H1 (cell line): ENCODE data around the gene TRIM65. TPM values are rescaled to one million over a fixed set of nuclear protein-coding genes. Genes with fewer than 3 reads are reported as not detected.

Experiments
- CTCF ChIA-PET: fragments of 300-600 bp; sonication (Branson Sonifier 250); formaldehyde crosslinking; loops from one replicate; lab custom pipeline; 2021; ENCODE audit not compliant: partially characterized antibody; lab: Charles Lee
- POLR2A ChIA-PET: fragments of 300-600 bp; sonication (Branson Sonifier 250); formaldehyde crosslinking; loops from one replicate; lab custom pipeline; 2021; ENCODE audit warnings: inconsistent platforms; ENCODE audit not compliant: partially characterized antibody; lab: Charles Lee
- DNase-seq, 2 experiments: peaks; one replicate each; pipeline versions ENCODE4 v3.0.0 to v3.0.0-alpha.2; 2010 to 2022; ENCODE audit warnings: low spot score in 2 of 2, low read depth in 1 of 2, mixed read lengths in 1 of 2
- FAIRE-seq: peaks from 2 replicates; lab custom pipeline; 2011; peaks lifted over from hg19 to GRCh38; lab: Jason Lieb, UNC
- H2AFZ ChIP-seq: 2 replicates; pipeline ENCODE4 v1.8.1; 2012; ENCODE audit warnings: low read length, inconsistent platforms
- H2AK5ac ChIP-seq: 2 replicates; pipeline ENCODE4 v1.6.1; 2013; ENCODE audit warnings: low read depth, low read length
- H2BK120ac ChIP-seq: replicated peaks from 2 replicates; pipeline ENCODE3; 2013; ENCODE audit warnings: low read depth, low read length, inconsistent platforms
- H2BK12ac ChIP-seq: 2 replicates; pipeline ENCODE4 v1.6.1; 2013; ENCODE audit warnings: low read depth, low read length
- H2BK15ac ChIP-seq: 2 replicates; pipeline ENCODE4 v1.6.1; 2013; ENCODE audit warnings: low read length
- H2BK20ac ChIP-seq: 2 replicates; pipeline ENCODE4 v1.6.1; 2013; ENCODE audit warnings: low read length
- H2BK5ac ChIP-seq: 2 replicates; pipeline ENCODE4 v1.6.1; 2013; ENCODE audit warnings: low read depth, low read length
- H3K14ac ChIP-seq: 2 replicates; pipeline ENCODE4 v1.6.1; 2013; ENCODE audit warnings: inconsistent platforms; ENCODE audit not compliant: insufficient read length
- H3K18ac ChIP-seq: 2 replicates; pipeline ENCODE4 v1.6.1; 2013; ENCODE audit warnings: low read length; ENCODE audit errors: extremely low read depth
- H3K23ac ChIP-seq: 2 replicates; pipeline ENCODE4 v1.6.1; 2013; ENCODE audit warnings: inconsistent platforms; ENCODE audit not compliant: insufficient read length
- H3K23me2 ChIP-seq: 2 replicates; pipeline ENCODE4 v1.6.1; 2013; ENCODE audit warnings: low read depth, low read length
- H3K27ac ChIP-seq: 2 replicates; pipeline ENCODE4 v1.6.1; 2011; ENCODE audit warnings: low read depth, low read length, inconsistent platforms
- H3K27me3 ChIP-seq, 4 experiments: replicated peaks in 1 of 4; 1 replicate in 1 of 4; 2 replicates in 3 of 4; pipeline versions ENCODE4 v1.6.1 to v1.8.1; 2011 to 2013; ENCODE audit warnings: low read length in 3 of 4, mild to moderate bottlenecking in 3 of 4, inconsistent platforms in 2 of 4, mixed read lengths in 2 of 4, moderate library complexity in 1 of 4; ENCODE audit not compliant: control insufficient read depth in 3 of 4, insufficient read depth in 3 of 4; ENCODE audit errors: extremely low read depth in 1 of 4
- H3K36me3 ChIP-seq, 4 experiments: 2 replicates each; pipeline versions ENCODE4 v1.6.1 to v1.8.1; 2011 to 2013; ENCODE audit warnings: mild to moderate bottlenecking in 4 of 4, low read length in 3 of 4, moderate library complexity in 2 of 4, control low read depth in 1 of 4, inconsistent platforms in 1 of 4; ENCODE audit not compliant: insufficient read depth in 4 of 4, control insufficient read depth in 2 of 4
- H3K4ac ChIP-seq: replicated peaks from 2 replicates; pipeline ENCODE3; 2013; ENCODE audit warnings: low read length, low read depth, mixed read lengths, inconsistent platforms; ENCODE audit not compliant: insufficient read length
- H3K4me1 ChIP-seq, 4 experiments: replicated peaks in 1 of 4; 1 replicate in 1 of 4; 2 replicates in 3 of 4; pipeline versions ENCODE4 v1.6.1 to v1.8.1; 2011 to 2013; ENCODE audit warnings: low read length in 3 of 4, inconsistent platforms in 2 of 4, mixed read lengths in 1 of 4; ENCODE audit not compliant: insufficient read depth in 4 of 4, control insufficient read depth in 3 of 4
- H3K4me2 ChIP-seq, 2 experiments: 2 replicates each; pipeline versions ENCODE4 v1.6.1 to v1.8.1; 2011 to 2013; ENCODE audit warnings: low read depth in 2 of 2, low read length in 2 of 2, control low read depth in 1 of 2, inconsistent platforms in 1 of 2, mild to moderate bottlenecking in 1 of 2; ENCODE audit not compliant: insufficient read depth in 1 of 2
- H3K4me3 ChIP-seq, 4 experiments: fragments of 200-600, 300-600 bp in 1 of 4; sonication (generic), shearing (Covaris generic), sonication (Bioruptor Twin) in 1 of 4; 2 replicates each; pipeline versions ENCODE4 v1.5.1 to v1.8.1; 2011 to 2016; ENCODE audit warnings: low read length in 4 of 4, low read depth in 3 of 4, control low read depth in 2 of 4, inconsistent platforms in 2 of 4, mild to moderate bottlenecking in 2 of 4, mixed read lengths in 1 of 4, moderate library complexity in 1 of 4; ENCODE audit not compliant: insufficient read depth in 2 of 4; ENCODE audit errors: extremely low read depth in 1 of 4
- H3K56ac ChIP-seq: replicated peaks from 2 replicates; pipeline ENCODE3; 2013; ENCODE audit warnings: low read depth, mild to moderate bottlenecking, mixed read lengths, low read length, inconsistent platforms; ENCODE audit not compliant: insufficient read length
- H3K79me1 ChIP-seq: 2 replicates; pipeline ENCODE4 v1.6.1; 2013; ENCODE audit warnings: low read depth, low read length, control low read depth
- H3K79me2 ChIP-seq, 2 experiments: 2 replicates each; pipeline versions ENCODE4 v1.6.1 to v1.8.1; 2012 to 2013; ENCODE audit warnings: low read length in 2 of 2, mild to moderate bottlenecking in 2 of 2, inconsistent platforms in 1 of 2; ENCODE audit not compliant: insufficient read depth in 2 of 2, control insufficient read depth in 1 of 2
- H3K9ac ChIP-seq, 4 experiments: replicated peaks in 1 of 4; 1 replicate in 1 of 4; 2 replicates in 3 of 4; pipeline versions ENCODE4 v1.6.1 to v1.8.1; 2011 to 2013; ENCODE audit warnings: low read depth in 3 of 4, low read length in 3 of 4, control low read depth in 2 of 4, mild to moderate bottlenecking in 2 of 4, moderate library complexity in 2 of 4, inconsistent platforms in 1 of 4; ENCODE audit errors: extremely low read depth in 1 of 4
- H3K9me3 ChIP-seq, 2 experiments: 2 replicates each; pipeline versions ENCODE4 v1.6.1 to v1.8.1; 2012 to 2013; ENCODE audit warnings: mild to moderate bottlenecking in 2 of 2, moderate library complexity in 2 of 2, control low read depth in 1 of 2, inconsistent platforms in 1 of 2, low read depth in 1 of 2, low read length in 1 of 2, mixed read lengths in 1 of 2; ENCODE audit not compliant: insufficient read depth in 2 of 2
- H4K20me1 ChIP-seq, 2 experiments: replicated peaks in 1 of 2; 2 replicates each; pipeline versions ENCODE3 to v1.8.1; 2011 to 2013; ENCODE audit warnings: inconsistent platforms in 2 of 2, low read length in 2 of 2, mild to moderate bottlenecking in 1 of 2; ENCODE audit not compliant: insufficient read depth in 2 of 2, control insufficient read depth in 1 of 2
- H4K5ac ChIP-seq: 2 replicates; pipeline ENCODE4 v1.6.1; 2013; ENCODE audit warnings: low read length, low read depth, mixed read lengths, inconsistent platforms; ENCODE audit not compliant: insufficient read length
- H4K8ac ChIP-seq: 2 replicates; pipeline ENCODE4 v1.8.0; 2013; ENCODE audit warnings: mild to moderate bottlenecking, moderate library complexity, low read length, inconsistent platforms; ENCODE audit not compliant: insufficient read depth; ENCODE audit errors: extremely low read depth
- H4K91ac ChIP-seq: replicated peaks from 2 replicates; pipeline ENCODE3; 2013; ENCODE audit warnings: low read length, mixed read lengths, inconsistent platforms; ENCODE audit not compliant: insufficient read length
- CBX5 ChIP-seq: fragments of 300-800, 300-1000 bp; sonication (generic); IDR thresholded peaks from 2 replicates; pipeline ENCODE4 v1.7.1; 2016; ENCODE audit warnings: antibody characterized with exemption, low read length, low read depth
- POU5F1 ChIP-seq: IDR thresholded peaks from 2 replicates; pipeline ENCODE4 v1.6.1; 2011; ENCODE audit warnings: low read depth, mild to moderate bottlenecking, low read length, moderate library complexity
- RAD21 ChIP-seq, 2 experiments: IDR thresholded peaks in 1 of 2; conservative IDR thresholded peaks in 1 of 2; 2 replicates each; pipeline ENCODE4 v1.6.1; 2011; ENCODE audit warnings: low read depth in 2 of 2, low read length in 2 of 2, improper control_type of control experiment in 1 of 2, inconsistent platforms in 1 of 2, mild to moderate bottlenecking in 1 of 2, moderate library complexity in 1 of 2
- RFX5 ChIP-seq: IDR thresholded peaks from 2 replicates; pipeline ENCODE4 v1.6.1; 2011; ENCODE audit warnings: low read depth, low read length, improper control_type of control experiment, borderline replicate concordance
- TBP ChIP-seq: IDR thresholded peaks from 2 replicates; pipeline ENCODE4 v1.6.1; 2011; ENCODE audit warnings: low read depth, low read length, improper control_type of control experiment
- WGBS, 2 experiments: shearing (Covaris generic) in 1 of 2; methylation state at CpG; one replicate each; pipeline versions ENCODE4 v1.1.6 to v1.1.7; 2013 to 2015; ENCODE audit warnings: low lambda C conversion rate in 2 of 2, mixed read lengths in 2 of 2, inconsistent platforms in 1 of 2, low coverage in 1 of 2, missing lambda C conversion rate in 1 of 2; ENCODE audit not compliant: insufficient replicate concordance in 2 of 2, insufficient coverage in 1 of 2, insufficient read length in 1 of 2; ENCODE audit errors: extremely low coverage in 1 of 2, missing lambda C conversion rate in 1 of 2; 5-methylcytosine and 5-hydroxymethylcytosine counted together
- polyA plus RNA-seq, 7 experiments: library from polyadenylated mRNA; depleted of rRNA in 3 of 7; stranded (reverse) in 5 of 7; unstranded in 2 of 7; fragments of >200 nt in 5 of 7; fragments of 200-250 nt in 2 of 7; gene quantifications; 1 replicate in 5 of 7; 2 replicates in 1 of 7; 4 replicates in 1 of 7; pipeline versions ENCODE4 v1.2.1 to v1.2.3, GENCODE V29; 2011 to 2013; ENCODE audit warnings: missing spikeins in 2 of 7, mixed read lengths in 2 of 7
- total RNA-seq: library from RNA; stranded (reverse); fragmentation: NEBNext Ultra II Directional; extraction: Animal tissue kit (Norgen Biotek cat#: 25700); gene quantifications from 2 replicates; pipeline ENCODE4 v1.2.1, GENCODE V29; 2021

Gene TRIM65
- total and polyA plus RNA-seq, 2 of the 8 experiments (the other 6 are each of a cell fraction or from before 2014, with no cell fraction given), result 21.2 to 48.6 TPM

DNA sequence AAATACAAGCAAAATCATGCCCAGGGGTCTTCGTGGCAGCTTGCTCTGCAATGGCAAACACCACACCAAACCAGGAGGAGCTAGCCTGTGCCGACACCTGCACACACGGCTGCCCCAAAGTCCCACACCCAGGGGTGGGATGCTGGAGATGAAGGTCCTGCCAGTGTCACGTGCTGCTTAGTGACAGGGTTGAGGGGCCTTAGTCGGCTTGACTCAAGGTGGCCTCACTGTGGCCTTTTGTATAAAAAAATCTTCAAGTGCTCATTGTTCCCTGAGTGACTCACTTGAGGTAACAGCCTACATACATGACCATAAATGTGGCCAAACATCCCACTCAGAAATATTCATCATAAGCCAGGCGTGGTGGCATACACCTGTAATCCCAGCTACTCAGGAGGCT is 7.3 kb downstream of the TRIM65 start:
- 91% methylated on average over 6 of the region's 6 CpGs; no CpG with 5 or more reads in 1 of the 2 experiments for WGBS, 2 experiments
- H2BK120ac ChIP-seq, result no peak overlapping the region
- H2BK15ac ChIP-seq, result no peak overlapping the region
- DNase-seq, result no peak
- peaks cover 2 to 18% (median 11%) of the 10 kb centered on the region in 4 experiments; a peak in 6 of 8 replicates for H3K36me3 ChIP-seq
- no peak overlapping the region for H4K8ac ChIP-seq
- no peak overlapping the region for H2BK12ac ChIP-seq
- no peaks in the 10 kb centered on the region for H3K9me3 ChIP-seq
- H3K4ac ChIP-seq, result no peak overlapping the region
- no peaks in the 10 kb centered on the region; the same call in 1 of the 2 replicates for H3K79me1 ChIP-seq
- ChIA-PET CTCF (interaction anchor here (0.6 to 51.3 kb wide), 10 partner anchors 8 to 400 kb away, joined by 3 to 885 read pairs (median 4); partner anchors contain the start of genes CDK3 and TRIM47), POLR2A (interaction anchor here (0.8 to 12.1 kb wide), 6 partner anchors 8 to 110 kb away, joined by 3 to 143 read pairs (median 6); partner anchors contain the start of genes TRIM47, TRIM65 and WBP2)
- H3K56ac ChIP-seq, result no peak overlapping the region
- no peak overlapping the region for H2AK5ac ChIP-seq
- H3K14ac ChIP-seq, result no peak overlapping the region
- H3K18ac ChIP-seq, result no peak overlapping the region
- peaks cover 0 to 4% of the 10 kb centered on the region in 2 experiments; a peak in 1 of 4 replicates for H3K79me2 ChIP-seq
- no peaks in the 10 kb centered on the region for H3K27me3 ChIP-seq
- H3K23me2 ChIP-seq, result no peaks in the 10 kb centered on the region; the same call in 1 of the 2 replicates
- H4K20me1 ChIP-seq, result peaks cover 0 to 9% of the 10 kb centered on the region in 2 experiments
- no peak overlapping the region for H4K91ac ChIP-seq
- H3K4me3 ChIP-seq, result no peak overlapping the region
- no peak for FAIRE-seq
- peaks cover 0 to 5% (median 0%) of the 10 kb centered on the region in 4 experiments; a peak in 1 of 7 replicates for H3K4me1 ChIP-seq
- H4K5ac ChIP-seq, result no peak overlapping the region
- TF ChIP-seq RFX5 (no peak), TBP (no peak), CBX5 (no peak), RAD21 (IDR thresholded peaks at IDR 0.05 in 1 of 2, conservative IDR thresholded peaks at IDR 0.05 in 1 of 2; ENCODE audit: low read depth in 2 of 2, low read length in 2 of 2) (no peak), POU5F1 (no peak)
- TF ChIP-seq, all 59 proteins: peak for 0
- no peak overlapping the region for H2BK20ac ChIP-seq
- no peak overlapping the region for H3K9ac ChIP-seq
- no peak overlapping the region for H3K4me2 ChIP-seq
- no peak overlapping the region for H2AFZ ChIP-seq
- H2BK5ac ChIP-seq, result no peak overlapping the region
- no peak overlapping the region for H3K27ac ChIP-seq
- no peak overlapping the region for H3K23ac ChIP-seq
